IMR-90 (cell line): ENCODE results near the gene NRXN2. TPM values are rescaled to one million over a fixed set of nuclear protein-coding genes. Genes with fewer than 3 reads are reported as not detected.

Experiments
- ATAC-seq: fragments of 200-7000 bp; cut with Tn5 transposase; 2 replicates; pipeline ENCODE4 v1.9.1; 2020; ENCODE audit warnings: low read depth, mild to moderate bottlenecking, moderate library complexity
- BruUV-seq: library from RNA; stranded (reverse); fragments of 400-500 nt; replicated peaks from 2 replicates; lab custom pipeline; 2021; lab: Mats Ljungman, UMichigan
- CTCF ChIA-PET: fragments of 300-600 bp; formaldehyde crosslinking; extraction: SDS; loops from one replicate; lab custom pipeline; 2021; ENCODE audit warnings: antibody characterized with exemption; lab: Yijun Ruan, JAX
- POLR2A ChIA-PET: fragments of 300-600 bp; sonication (Branson Sonifier 250); formaldehyde crosslinking; loops from one replicate; lab custom pipeline; 2022; ENCODE audit warnings: antibody characterized with exemption; ENCODE audit not compliant: unreplicated experiment; lab: Charles Lee
- DNase-seq: peaks from one replicate; pipeline ENCODE4 v3.0.0; 2013
- H2AFZ ChIP-seq: replicated peaks from 2 replicates; pipeline ENCODE3; 2013; ENCODE audit warnings: low read length, mild to moderate bottlenecking; ENCODE audit not compliant: poor library complexity
- H2AK5ac ChIP-seq: 2 replicates; pipeline ENCODE4 v1.6.1; 2013; ENCODE audit warnings: low read depth, low read length, inconsistent platforms
- H2AK9ac ChIP-seq: replicated peaks from 2 replicates; pipeline ENCODE3; 2013; ENCODE audit warnings: mild to moderate bottlenecking, low read depth, low read length, moderate library complexity; ENCODE audit not compliant: poor library complexity
- H2BK120ac ChIP-seq: 2 replicates; pipeline ENCODE4 v1.6.1; 2013; ENCODE audit warnings: low read depth, low read length, inconsistent platforms
- H2BK15ac ChIP-seq: 3 replicates; pipeline ENCODE4 v1.6.1; 2013; ENCODE audit warnings: low read depth, low read length, inconsistent platforms
- H2BK20ac ChIP-seq: 2 replicates; pipeline ENCODE4 v1.6.1; 2013; ENCODE audit warnings: low read depth, mild to moderate bottlenecking, inconsistent platforms, low read length, moderate library complexity
- H2BK5ac ChIP-seq: 2 replicates; pipeline ENCODE4 v1.6.1; 2013; ENCODE audit warnings: mild to moderate bottlenecking, low read depth, low read length, inconsistent platforms; ENCODE audit not compliant: poor library complexity, severe bottlenecking
- H3K14ac ChIP-seq: replicated peaks from 2 replicates; pipeline ENCODE4 v1.6.1; 2013; ENCODE audit warnings: low read depth, low read length, inconsistent platforms
- H3K18ac ChIP-seq: 2 replicates; pipeline ENCODE4 v1.6.1; 2013; ENCODE audit warnings: low read depth, low read length, control low read depth
- H3K23ac ChIP-seq: 2 replicates; pipeline ENCODE4 v1.6.1; 2013; ENCODE audit warnings: low read depth, low read length, inconsistent platforms
- H3K27ac ChIP-seq: 2 replicates; pipeline ENCODE4 v1.5.1; 2013; ENCODE audit warnings: mild to moderate bottlenecking, control low read depth, low read length; ENCODE audit not compliant: insufficient read depth
- H3K27me3 ChIP-seq: 2 replicates; pipeline ENCODE4 v1.6.1; 2013; ENCODE audit warnings: low read length; ENCODE audit not compliant: control insufficient read depth, insufficient read depth
- H3K36me3 ChIP-seq: 2 replicates; pipeline ENCODE4 v1.6.1; 2013; ENCODE audit warnings: low read length, mixed read lengths; ENCODE audit not compliant: control insufficient read depth, insufficient read depth
- H3K4ac ChIP-seq: 2 replicates; pipeline ENCODE4 v1.6.1; 2013; ENCODE audit warnings: low read depth, low read length, inconsistent platforms
- H3K4me1 ChIP-seq: 2 replicates; pipeline ENCODE4 v1.6.1; 2013; ENCODE audit warnings: low read length, mixed read lengths; ENCODE audit not compliant: control insufficient read depth, insufficient read depth
- H3K4me2 ChIP-seq: 2 replicates; pipeline ENCODE4 v1.6.1; 2013; ENCODE audit warnings: low read depth, mild to moderate bottlenecking, control low read depth, low read length, moderate library complexity
- H3K4me3 ChIP-seq: 2 replicates; pipeline ENCODE4 v1.5.1; 2013; ENCODE audit warnings: low read depth, mild to moderate bottlenecking, control low read depth, low read length, moderate library complexity; ENCODE audit not compliant: insufficient read depth
- H3K56ac ChIP-seq: 2 replicates; pipeline ENCODE4 v1.6.1; 2013; ENCODE audit warnings: low read length, inconsistent platforms; ENCODE audit not compliant: insufficient read depth; ENCODE audit errors: extremely low read depth
- H3K79me1 ChIP-seq, 2 experiments: 2 replicates each; pipeline ENCODE4 v1.6.1; 2013; ENCODE audit warnings: low read length in 2 of 2, inconsistent platforms in 1 of 2, low read depth in 1 of 2
- H3K9ac ChIP-seq: 2 replicates; pipeline ENCODE4 v1.6.1; 2013; ENCODE audit warnings: low read depth, low read length, control low read depth
- H3K9me1 ChIP-seq: 2 replicates; pipeline ENCODE4 v1.6.1; 2013; ENCODE audit warnings: low read length, inconsistent platforms; ENCODE audit not compliant: insufficient read depth
- H3K9me3 ChIP-seq: 2 replicates; pipeline ENCODE4 v1.6.1; 2013; ENCODE audit warnings: low read length; ENCODE audit not compliant: control insufficient read depth, insufficient read depth
- H4K20me1 ChIP-seq: 2 replicates; pipeline ENCODE4 v1.6.1; 2013; ENCODE audit warnings: low read length, inconsistent platforms; ENCODE audit not compliant: insufficient read depth
- H4K5ac ChIP-seq: 2 replicates; pipeline ENCODE4 v1.6.1; 2013; ENCODE audit warnings: mild to moderate bottlenecking, low read depth, low read length, control low read depth
- H4K8ac ChIP-seq, 2 experiments: 2 replicates each; pipeline ENCODE4 v1.6.1; 2013; ENCODE audit warnings: low read depth in 2 of 2, low read length in 2 of 2, control low read depth in 1 of 2, inconsistent platforms in 1 of 2
- H4K91ac ChIP-seq: 2 replicates; pipeline ENCODE4 v1.6.1; 2013; ENCODE audit warnings: low read depth, low read length, inconsistent platforms; ENCODE audit not compliant: insufficient read depth
- CHD1 ChIP-seq: IDR thresholded peaks from 2 replicates; pipeline ENCODE4 v1.6.1; 2012; ENCODE audit warnings: low read depth, low read length, improper control_type of control experiment
- CTCF ChIP-seq: conservative IDR thresholded peaks from 2 replicates; pipeline ENCODE4 v1.5.1; 2012; ENCODE audit warnings: mild to moderate bottlenecking, low read depth, low read length, improper control_type of control experiment
- FOS ChIP-seq: fragments of 150-350 bp; IDR thresholded peaks from 2 replicates; pipeline ENCODE4 v1.6.1; 2016; ENCODE audit warnings: low read depth, low read length
- MAFK ChIP-seq: IDR thresholded peaks from 2 replicates; pipeline ENCODE4 v1.6.1; 2012; ENCODE audit warnings: low read depth, low read length, improper control_type of control experiment
- RAD21 ChIP-seq: IDR thresholded peaks from 2 replicates; pipeline ENCODE4 v1.6.1; 2012; ENCODE audit warnings: low read length, improper control_type of control experiment
- RCOR1 ChIP-seq: IDR thresholded peaks from 2 replicates; pipeline ENCODE4 v1.6.1; 2012; ENCODE audit warnings: mild to moderate bottlenecking, low read length, improper control_type of control experiment; ENCODE audit not compliant: insufficient replicate concordance
- RFX5 ChIP-seq: IDR thresholded peaks from 2 replicates; pipeline ENCODE4 v1.8.0; 2012; ENCODE audit warnings: low read depth, mild to moderate bottlenecking, low read length, moderate library complexity
- WGBS, 2 experiments: methylation state at CpG; one replicate each; pipeline versions ENCODE4 v1.1.5 to v1.1.7; 2013; ENCODE audit warnings: missing lambda C conversion rate in 2 of 2; ENCODE audit not compliant: insufficient read length in 1 of 2; ENCODE audit errors: extremely low coverage in 2 of 2; 5-methylcytosine and 5-hydroxymethylcytosine counted together
- dilution Hi-C: fragments of 300-500 bp; cut with HindIII; formaldehyde crosslinking; loops from one replicate; pipeline ENCODE4 v1.14.3; 2018; ENCODE audit warnings: low sequenced_read_pairs; ENCODE audit not compliant: unreplicated experiment
- in situ Hi-C: fragments of 300-500 bp; cut with MboI; formaldehyde crosslinking; loops from 3 replicates; pipeline ENCODE4 v1.14.3; 2019; ENCODE audit warnings: low sequenced_read_pairs, inconsistent platforms, mixed read lengths
- intact Hi-C: fragments of 100-400 bp; cut with micrococcal nuclease; formaldehyde crosslinking; loops from 2 replicates; pipeline ENCODE4 v1.10.0; 2022
- polyA plus RNA-seq, 3 experiments: library from polyadenylated mRNA; depleted of rRNA; stranded (reverse); fragments of >200 nt; gene quantifications; 2 replicates each; pipeline ENCODE4 v1.2.3, GENCODE V29; 2012; ENCODE audit warnings: low replicate concordance in 1 of 3
- total RNA-seq: library from RNA; depleted of rRNA; stranded (reverse); fragments of >200 nt; gene quantifications from 2 replicates; pipeline ENCODE4 v1.2.3, GENCODE V29; 2012

The NRXN2 gene
- total and polyA plus RNA-seq, 2 of the 4 experiments (the other 2 are of a cell fraction), result 0.18 to 0.22 TPM

GRCh38 chr11:64764040-64764611, 41.1 kb upstream of the NRXN2 start:
- Histone ChIP-seq H3K36me3 (peaks cover 70% of the 10 kb centered on the region), H3K9ac (no peak overlapping the region), H3K4ac (no peak overlapping the region), H4K91ac (no peak overlapping the region), H4K20me1 (peaks cover 62% of the 10 kb centered on the region), H4K5ac (no peak overlapping the region), H2AK9ac (peak overlapping the region; percentile 18), H2BK120ac (no peak overlapping the region), H3K79me1 (peaks cover 25 to 66% of the 10 kb centered on the region in 2 experiments), H3K4me1 (peaks cover 18% of the 10 kb centered on the region), H3K9me3 (no peaks in the 10 kb centered on the region), H3K4me2 (no peak overlapping the region), H2BK5ac (no peak overlapping the region), H3K9me1 (peaks cover 18% of the 10 kb centered on the region; the same call in 1 of the 2 replicates), H3K18ac (no peak overlapping the region), H3K23ac (no peak overlapping the region), H3K14ac (no peak overlapping the region; the same call in 1 of the 2 replicates), H2BK20ac (no peak overlapping the region), H4K8ac (no peak overlapping the region), H2AK5ac (no peak overlapping the region), H3K4me3 (no peak overlapping the region), H2BK15ac (no peak overlapping the region), H3K56ac (no peak overlapping the region), H3K27me3 (no peaks in the 10 kb centered on the region), H3K27ac (no peak overlapping the region), H2AFZ (no peak overlapping the region)
- intact Hi-C loops (no loop called here), dilution Hi-C loops (no loop called here), in situ Hi-C loops (no loop called here)
- no peak for ATAC-seq
- TF ChIP-seq RFX5 (no peak), RCOR1 (no peak), CHD1 (no peak), CTCF (no peak), RAD21 (no peak), FOS (no peak), MAFK (no peak)
- ChIA-PET POLR2A (no interaction called here), CTCF (interaction anchor here (1.0 kb wide), 1 partner anchor 12 kb away, joined by 3 read pairs; no protein-coding TSS in a partner anchor)
- no peak for DNase-seq
- BruUV-seq, result no TSS peak
- 87% methylated on average over 6 of the region's 11 CpGs; no CpG with 5 or more reads in 1 of the 2 experiments for WGBS, 2 experiments
